NOMO-1 treated with dmso at 0.1 percent for 144 hours (cell line): Measurements from ENCODE around the gene GALNTL6.

Experiments used
- DNase-seq: peaks from one replicate; lab custom pipeline; 2025; ENCODE audit not compliant: unreplicated experiment; lab: John Stamatoyannopoulos, UW

The GALNTL6 gene

GRCh38 chr4:172653676-172654075, 840.5 kb downstream of the GALNTL6 start:
- no peak for DNase-seq

- no peak for DNase-seq
These were observed 841.3 kb downstream of the GALNTL6 start for GRCh38 chr4:172654457-172654856.

GRCh38 chr4:172656055-172656454, 842.9 kb downstream of the GALNTL6 start:
- no peak for DNase-seq

GRCh38 chr4:172657081-172657480, 843.9 kb downstream of the GALNTL6 start:
- peak; percentile 24 for DNase-seq

GRCh38 chr4:172660251-172660650, 847.0 kb downstream of the GALNTL6 start:
- no peak for DNase-seq

GRCh38 chr4:172662113-172662512, 848.9 kb downstream of the GALNTL6 start:
- no peak for DNase-seq

GRCh38 chr4:172666711-172667368, 853.6 kb downstream of the GALNTL6 start:
- DNase-seq: no peak

GRCh38 chr4:172674811-172675210, 861.6 kb downstream of the GALNTL6 start:
- DNase-seq: no peak

- DNase-seq: no peak
These were observed 862.0 kb downstream of the GALNTL6 start for GRCh38 chr4:172675232-172675631.

- no peak for DNase-seq
These were observed 867.5 kb downstream of the GALNTL6 start for GRCh38 chr4:172680691-172681090.

- DNase-seq: no peak
These were observed 869.8 kb downstream of the GALNTL6 start for GRCh38 chr4:172683021-172683420.

GRCh38 chr4:172686021-172686420, 872.8 kb downstream of the GALNTL6 start:
- no peak for DNase-seq

GRCh38 chr4:172688534-172688933, 875.3 kb downstream of the GALNTL6 start:
- no peak for DNase-seq

GRCh38 chr4:172691552-172691951, 878.3 kb downstream of the GALNTL6 start:
- DNase-seq: no peak

GRCh38 chr4:172692701-172693100, 879.5 kb downstream of the GALNTL6 start:
- DNase-seq: no peak

- no peak for DNase-seq
These were observed 885.1 kb downstream of the GALNTL6 start for GRCh38 chr4:172698256-172698655.

GRCh38 chr4:172705565-172705964, 892.4 kb downstream of the GALNTL6 start:
- DNase-seq: no peak

GRCh38 chr4:172706000-172706399, 892.8 kb downstream of the GALNTL6 start:
- DNase-seq: no peak

GRCh38 chr4:172707622-172708021, 894.4 kb downstream of the GALNTL6 start:
- no peak for DNase-seq

- no peak for DNase-seq
These were observed 895.0 kb downstream of the GALNTL6 start for GRCh38 chr4:172708184-172708583.

GRCh38 chr4:172709376-172709775, 896.2 kb downstream of the GALNTL6 start:
- no peak for DNase-seq

GRCh38 chr4:172716291-172716690, 903.1 kb downstream of the GALNTL6 start:
- DNase-seq: no peak

- DNase-seq: no peak
These were observed 908.5 kb downstream of the GALNTL6 start for GRCh38 chr4:172721659-172722058.
